Mammary epithelial cell (primary cell): ENCODE measurements around the gene AGA.

Source experiments
- EZH2 ChIP-seq: IDR thresholded peaks from 2 replicates; pipeline ENCODE4 v1.6.1; 2012; ENCODE audit warnings: low read length, inconsistent platforms, borderline replicate concordance
- TF ChIP-seq, protein P1 (sequence below), 2 donors: IDR thresholded peaks in 1 of 2; conservative IDR thresholded peaks in 1 of 2; 2 replicates each; pipeline ENCODE4 v1.5.1; 2011 to 2012; ENCODE audit warnings: inconsistent platforms in 2 of 2, low read length in 2 of 2, mild to moderate bottlenecking in 2 of 2, control low read depth in 1 of 2, low read depth in 1 of 2; ENCODE audit not compliant: insufficient read depth in 1 of 2; ENCODE audit errors: extremely low read depth in 1 of 2

DNA sequence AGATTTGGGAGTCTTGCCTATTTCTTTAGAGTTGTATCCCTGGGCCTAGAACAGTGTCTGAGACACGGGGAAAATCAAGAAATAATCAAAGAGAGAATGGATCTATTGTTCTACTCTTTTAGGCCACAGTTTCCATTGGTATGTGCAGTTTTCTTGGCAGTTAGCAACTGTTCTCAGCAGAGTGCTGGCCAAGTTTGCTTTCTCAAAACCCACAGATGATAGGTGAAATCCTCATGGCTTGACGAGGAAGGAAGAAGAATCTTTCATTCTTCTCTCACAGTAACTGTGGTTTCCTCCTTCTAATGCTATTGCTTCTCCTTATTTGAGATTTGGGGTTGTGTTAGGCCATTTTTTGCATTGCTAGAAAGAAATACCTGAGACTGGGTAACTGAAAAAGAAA, 42.2 kb downstream of the AGA start:
- TF ChIP-seq, protein P1, sequence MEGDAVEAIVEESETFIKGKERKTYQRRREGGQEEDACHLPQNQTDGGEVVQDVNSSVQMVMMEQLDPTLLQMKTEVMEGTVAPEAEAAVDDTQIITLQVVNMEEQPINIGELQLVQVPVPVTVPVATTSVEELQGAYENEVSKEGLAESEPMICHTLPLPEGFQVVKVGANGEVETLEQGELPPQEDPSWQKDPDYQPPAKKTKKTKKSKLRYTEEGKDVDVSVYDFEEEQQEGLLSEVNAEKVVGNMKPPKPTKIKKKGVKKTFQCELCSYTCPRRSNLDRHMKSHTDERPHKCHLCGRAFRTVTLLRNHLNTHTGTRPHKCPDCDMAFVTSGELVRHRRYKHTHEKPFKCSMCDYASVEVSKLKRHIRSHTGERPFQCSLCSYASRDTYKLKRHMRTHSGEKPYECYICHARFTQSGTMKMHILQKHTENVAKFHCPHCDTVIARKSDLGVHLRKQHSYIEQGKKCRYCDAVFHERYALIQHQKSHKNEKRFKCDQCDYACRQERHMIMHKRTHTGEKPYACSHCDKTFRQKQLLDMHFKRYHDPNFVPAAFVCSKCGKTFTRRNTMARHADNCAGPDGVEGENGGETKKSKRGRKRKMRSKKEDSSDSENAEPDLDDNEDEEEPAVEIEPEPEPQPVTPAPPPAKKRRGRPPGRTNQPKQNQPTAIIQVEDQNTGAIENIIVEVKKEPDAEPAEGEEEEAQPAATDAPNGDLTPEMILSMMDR (conservative IDR thresholded peaks at IDR 0.05 in 1 of 2, IDR thresholded peaks at IDR 0.05 in 1 of 2; ENCODE audit: extremely low read depth in 1 of 2, insufficient read depth in 1 of 2, low read depth in 1 of 2, low read length in 2 of 2), result no peak
- TF ChIP-seq EZH2, result no peak
